Smooth muscle cell of trachea (primary cell): ENCODE results near the gene C1GALT1C1. TPM values are rescaled to one million over a fixed set of nuclear protein-coding genes. Genes with fewer than 3 reads are reported as not detected.

Experiments
- total RNA-seq: library from RNA; depleted of rRNA; stranded (reverse); fragments of >200 nt; gene quantifications from 2 replicates; pipeline ENCODE4 v1.2.1, GENCODE V29; 2014

Gene C1GALT1C1
- total RNA-seq: 24.6 and 41.3 TPM in 2 replicates

GRCh38 chrX:120629667-120630537 is at the start of gene C1GALT1C1:
TSS of gene C1GALT1C1 (minus strand) at chrX:120630054. CDS start at chrX:120627166, 2,888 bp downstream.

GRCh38 chrX:120603707-120604360 is 26.0 kb downstream of the C1GALT1C1 start, which contains the start of gene MCTS1:
TSS of gene MCTS1 (plus strand) at chrX:120604101. CDS start at chrX:120604237, 136 bp downstream.

Other genes starting within 250 kb of the C1GALT1C1 start
- gene LAMP2, start 160.8 kb downstream of the C1GALT1C1 start, total RNA-seq: 188 and 228 TPM in 2 replicates
- 36.7 and 50.8 TPM in 2 replicates for gene CUL4B, start 69.1 kb downstream of the C1GALT1C1 start, total RNA-seq
- 20.5 and 45.1 TPM in 2 replicates for gene MCTS1, start 26.0 kb downstream of the C1GALT1C1 start, total RNA-seq
- not detected in 2 replicates for gene CT47B1, start 245.8 kb upstream of the C1GALT1C1 start, total RNA-seq